Natural killer cell (primary cell): ENCODE measurements around the gene CAMK1G. TPM values are rescaled to one million over a fixed set of nuclear protein-coding genes. Genes with fewer than 3 reads are reported as not detected.

Experiments used
- ATAC-seq, 3 donors: fragments of 150-1000 bp in 2 of 3; fragments of 200-7000 bp in 1 of 3; cut with Tn5 transposase; 1 replicate in 1 of 3; 2 replicates in 2 of 3; pipeline ENCODE4 v1.10.0; 2021; ENCODE audit warnings: mild to moderate bottlenecking in 2 of 3, moderate library complexity in 2 of 3
- DNase-seq, 2 donors: peaks; one replicate each; pipeline versions ENCODE4 v3.0.0 to v3.0.0-alpha.2; 2013 to 2021; ENCODE audit warnings: mixed read lengths in 1 of 2
- H3K27ac ChIP-seq: one replicate; pipeline ENCODE4 v1.5.1; 2013; ENCODE audit warnings: mild to moderate bottlenecking, low read length
- H3K27me3 ChIP-seq: one replicate; pipeline ENCODE4 v1.6.1; 2013; ENCODE audit warnings: low read length; ENCODE audit not compliant: control insufficient read depth, insufficient read depth
- H3K36me3 ChIP-seq: one replicate; pipeline ENCODE4 v1.6.1; 2013; ENCODE audit warnings: low read length; ENCODE audit not compliant: control insufficient read depth, insufficient read depth
- H3K4me1 ChIP-seq: one replicate; pipeline ENCODE4 v1.6.1; 2013; ENCODE audit warnings: low read length; ENCODE audit not compliant: control insufficient read depth, insufficient read depth
- H3K4me3 ChIP-seq: one replicate; pipeline ENCODE4 v1.5.1; 2013; ENCODE audit warnings: low read length
- H3K9me3 ChIP-seq: one replicate; pipeline ENCODE4 v1.6.1; 2013; ENCODE audit warnings: low read length; ENCODE audit not compliant: control insufficient read depth, insufficient read depth
- H3K27ac Mint-ChIP-seq, 2 donors: one replicate each; pipeline ENCODE4 v1.8.0; 2022; ENCODE audit warnings: mild to moderate bottlenecking in 2 of 2, mixed read lengths in 2 of 2, moderate library complexity in 1 of 2
- H3K27me3 Mint-ChIP-seq, 2 donors: one replicate each; pipeline ENCODE4 v1.8.0; 2022; ENCODE audit warnings: low read depth in 2 of 2, mixed read lengths in 2 of 2
- H3K36me3 Mint-ChIP-seq: one replicate; pipeline ENCODE4 v1.8.0; 2022; ENCODE audit warnings: mixed read lengths
- H3K4me1 Mint-ChIP-seq, 2 donors: one replicate each; pipeline ENCODE4 v1.8.0; 2022; ENCODE audit warnings: mixed read lengths in 2 of 2
- H3K4me3 Mint-ChIP-seq: one replicate; pipeline ENCODE4 v1.8.0; 2022; ENCODE audit warnings: mild to moderate bottlenecking, moderate library complexity, mixed read lengths
- H3K9me3 Mint-ChIP-seq, 2 donors: one replicate each; pipeline ENCODE4 v1.8.0; 2022; ENCODE audit warnings: mixed read lengths in 2 of 2
- WGBS: methylation state at CpG from one replicate; pipeline ENCODE4 v1.1.7; 2013; ENCODE audit warnings: missing lambda C conversion rate; ENCODE audit not compliant: insufficient coverage; 5-methylcytosine and 5-hydroxymethylcytosine counted together
- intact Hi-C: fragments of 100-400 bp; cut with micrococcal nuclease; formaldehyde crosslinking; loops from one replicate; pipeline ENCODE4 v1.14.2; 2022
- total RNA-seq, 4 donors: library from RNA; stranded (reverse); fragments of 120-200 nt in 1 of 4; gene quantifications; one replicate each; pipeline versions ENCODE4 v1.2.3 to v1.2.4, GENCODE V29; 2013 to 2022
- TF ChIP-seq, protein P1 (sequence below): fragments of 200-600 bp; IDR thresholded peaks from one replicate; pipeline ENCODE4 v1.8.0; 2022; ENCODE audit warnings: antibody characterized with exemption

Gene CAMK1G
- total RNA-seq, 3 donors from 2014 or later (not counting 1 experiment from before 2014, with no cell fraction given): not detected

DNA sequence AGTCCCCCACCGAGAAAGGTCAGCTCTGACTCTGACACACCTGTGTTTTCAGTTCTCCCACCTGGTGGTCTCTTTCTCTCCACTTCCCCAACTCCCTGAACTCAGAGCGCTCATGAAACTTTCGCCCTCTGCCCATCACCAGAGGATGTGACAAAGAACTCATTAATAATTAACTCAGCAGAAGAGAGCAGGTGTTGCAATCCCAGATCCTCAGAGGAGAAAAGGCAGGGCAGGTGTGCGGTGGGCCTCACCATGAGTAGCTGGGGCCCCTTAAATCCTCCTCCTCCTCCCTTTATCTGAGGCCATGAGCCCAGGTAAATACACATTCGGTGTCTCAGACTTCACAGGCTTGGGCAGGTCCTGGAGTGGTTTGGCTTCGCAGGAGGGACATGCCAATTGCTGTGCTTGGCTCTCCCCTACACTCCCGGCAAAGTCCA is 70.4 kb downstream of the CAMK1G start:
- H3K4me1 ChIP-seq: peaks cover 18% of the 10 kb centered on the region
- Mint-ChIP-seq H3K4me1 (peaks cover 0 to 15% of the 10 kb centered on the region in 2 donors), H3K9me3 (no peaks in the 10 kb centered on the region), H3K27me3 (peaks cover 5% of the 10 kb centered on the region in 2 donors), H3K36me3 (no peaks in the 10 kb centered on the region), H3K27ac (no peak overlapping the region), H3K4me3 (no peak overlapping the region)
- H3K27me3 ChIP-seq: no peaks in the 10 kb centered on the region
- H3K36me3 ChIP-seq: no peaks in the 10 kb centered on the region
- TF ChIP-seq, protein P1, sequence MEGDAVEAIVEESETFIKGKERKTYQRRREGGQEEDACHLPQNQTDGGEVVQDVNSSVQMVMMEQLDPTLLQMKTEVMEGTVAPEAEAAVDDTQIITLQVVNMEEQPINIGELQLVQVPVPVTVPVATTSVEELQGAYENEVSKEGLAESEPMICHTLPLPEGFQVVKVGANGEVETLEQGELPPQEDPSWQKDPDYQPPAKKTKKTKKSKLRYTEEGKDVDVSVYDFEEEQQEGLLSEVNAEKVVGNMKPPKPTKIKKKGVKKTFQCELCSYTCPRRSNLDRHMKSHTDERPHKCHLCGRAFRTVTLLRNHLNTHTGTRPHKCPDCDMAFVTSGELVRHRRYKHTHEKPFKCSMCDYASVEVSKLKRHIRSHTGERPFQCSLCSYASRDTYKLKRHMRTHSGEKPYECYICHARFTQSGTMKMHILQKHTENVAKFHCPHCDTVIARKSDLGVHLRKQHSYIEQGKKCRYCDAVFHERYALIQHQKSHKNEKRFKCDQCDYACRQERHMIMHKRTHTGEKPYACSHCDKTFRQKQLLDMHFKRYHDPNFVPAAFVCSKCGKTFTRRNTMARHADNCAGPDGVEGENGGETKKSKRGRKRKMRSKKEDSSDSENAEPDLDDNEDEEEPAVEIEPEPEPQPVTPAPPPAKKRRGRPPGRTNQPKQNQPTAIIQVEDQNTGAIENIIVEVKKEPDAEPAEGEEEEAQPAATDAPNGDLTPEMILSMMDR: no peak
- ATAC-seq (no peak), DNase-seq (no peak)
- WGBS: 90% methylated on average over 7 of the region's 7 CpGs
- intact Hi-C loops: no loop called here
- H3K9me3 ChIP-seq: no peaks in the 10 kb centered on the region
- H3K4me3 ChIP-seq: no peak overlapping the region
- H3K27ac ChIP-seq: no peak overlapping the region

DNA sequence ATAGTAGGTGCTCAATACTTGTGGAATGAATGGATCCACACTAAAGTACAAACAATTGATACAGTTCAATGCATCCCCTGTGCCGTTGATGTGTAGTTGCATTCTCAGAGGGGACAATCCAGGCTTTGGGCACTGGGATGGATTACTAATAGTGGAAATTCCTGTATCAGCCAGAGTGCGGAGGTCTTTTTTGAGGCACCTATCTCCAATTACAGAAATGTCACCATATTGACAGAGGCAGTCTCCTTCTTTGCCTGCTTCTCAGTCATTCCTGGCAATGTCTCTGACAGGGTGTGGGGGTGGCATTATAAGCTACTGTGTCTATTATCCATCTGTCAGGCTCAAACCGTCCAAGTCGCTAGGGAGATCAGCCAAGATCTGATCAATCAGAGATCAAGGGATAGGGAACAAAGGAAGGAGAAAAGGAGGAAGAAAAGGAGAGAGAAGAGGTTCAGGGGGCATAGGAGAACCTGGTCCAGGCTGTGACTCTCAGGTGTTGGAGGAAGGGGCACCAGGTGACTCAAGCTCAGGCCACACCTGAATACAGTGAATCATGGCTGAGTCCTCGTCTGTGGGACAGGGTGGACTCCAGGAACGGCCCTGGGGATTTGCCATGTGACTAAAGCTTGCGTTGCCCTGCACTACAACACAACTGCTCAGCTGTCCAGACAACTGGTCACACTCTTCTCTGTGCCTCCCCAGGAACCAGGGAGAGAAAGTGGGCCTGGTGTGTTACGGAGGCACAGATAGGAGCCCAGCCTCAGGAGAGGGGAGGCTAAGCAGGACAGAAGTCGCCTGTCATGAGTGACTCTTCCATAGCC is 72.1 kb downstream of the CAMK1G start:
- TF ChIP-seq, protein P1: no peak
- Histone ChIP-seq H3K4me1 (peaks cover 9% of the 10 kb centered on the region), H3K9me3 (no peaks in the 10 kb centered on the region), H3K27ac (no peak overlapping the region), H3K36me3 (no peaks in the 10 kb centered on the region), H3K27me3 (no peaks in the 10 kb centered on the region), H3K4me3 (no peak overlapping the region)
- intact Hi-C loops: no loop called here
- Mint-ChIP-seq H3K27me3 (peaks cover 7 to 9% of the 10 kb centered on the region in 2 donors), H3K36me3 (no peaks in the 10 kb centered on the region), H3K9me3 (no peaks in the 10 kb centered on the region), H3K4me1 (peaks cover 0 to 15% of the 10 kb centered on the region in 2 donors), H3K4me3 (no peak overlapping the region), H3K27ac (no peak overlapping the region)
- DNase-seq (no peak), ATAC-seq (no peak)
- 76% methylated on average over 8 of the region's 9 CpGs for WGBS

DNA sequence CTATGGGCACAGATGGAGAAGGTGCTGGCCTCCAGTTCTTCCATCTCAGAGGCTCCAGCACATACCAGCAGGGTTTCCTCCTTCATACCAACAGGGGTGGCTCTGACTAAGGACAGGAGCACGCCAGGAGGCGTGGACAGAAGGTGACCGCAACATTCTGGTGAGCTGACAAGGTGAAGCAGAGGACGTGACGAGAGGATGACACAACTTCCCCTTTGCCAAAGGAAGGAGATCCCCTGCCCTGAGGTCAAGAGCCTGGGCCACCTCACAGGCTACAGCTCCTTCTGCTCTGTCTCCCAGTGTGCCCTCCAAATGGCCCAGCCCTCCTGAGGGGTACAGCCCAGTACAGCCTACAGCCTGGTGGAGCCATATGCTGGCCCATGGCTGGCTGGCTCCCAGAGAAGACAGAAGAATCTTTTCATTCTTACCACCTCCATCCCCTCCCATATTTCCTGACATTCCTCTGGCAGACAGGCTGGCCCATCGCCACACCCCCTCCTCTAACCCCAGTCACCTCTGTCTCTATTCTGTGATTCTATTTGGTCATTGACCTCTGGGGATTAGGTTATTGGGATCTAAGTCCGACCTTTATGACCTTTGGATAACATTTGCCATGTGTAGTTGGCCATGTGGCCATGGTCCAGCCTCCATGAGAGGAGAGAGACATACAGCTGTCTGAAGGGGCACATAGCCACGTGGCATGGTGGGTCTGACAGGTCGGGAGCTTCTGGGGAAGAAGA is 73.8 kb downstream of the CAMK1G start:
- Histone ChIP-seq H3K36me3 (no peaks in the 10 kb centered on the region), H3K4me3 (no peak overlapping the region), H3K27me3 (no peaks in the 10 kb centered on the region), H3K9me3 (no peaks in the 10 kb centered on the region), H3K27ac (no peak overlapping the region), H3K4me1 (no peaks in the 10 kb centered on the region)
- peak in 1 of 2 donors; percentile 22 for DNase-seq
- 63% methylated on average over 9 of the region's 9 CpGs for WGBS
- Mint-ChIP-seq H3K4me1 (peaks cover 0 to 5% of the 10 kb centered on the region in 2 donors), H3K9me3 (no peaks in the 10 kb centered on the region), H3K27me3 (peaks cover 7 to 9% of the 10 kb centered on the region in 2 donors), H3K4me3 (no peak overlapping the region), H3K36me3 (no peaks in the 10 kb centered on the region), H3K27ac (no peak overlapping the region)
- TF ChIP-seq, protein P1: no peak
- intact Hi-C loops: no loop called here
- peak; percentile 41 to 78 (median 50) for ATAC-seq
